GM12892 (cell line): Measurements from ENCODE around the gene PTPRN2.

Source experiments
- DNase-seq: peaks from one replicate; pipeline ENCODE4 v3.0.0; 2011; ENCODE audit not compliant: insufficient read length
- FAIRE-seq: peaks from 2 replicates; lab custom pipeline; 2011; peaks lifted over from hg19 to GRCh38; lab: Jason Lieb, UNC
- POLR2A ChIP-seq: IDR thresholded peaks from 2 replicates; pipeline ENCODE4 v1.6.1; 2011; ENCODE audit warnings: low read depth, low read length, control low read depth
- POLR2AphosphoS5 ChIP-seq: IDR thresholded peaks from 2 replicates; pipeline ENCODE4 v1.6.1; 2011; ENCODE audit warnings: low read depth, low read length, control low read depth
- TAF1 ChIP-seq: IDR thresholded peaks from 2 replicates; pipeline ENCODE4 v1.6.1; 2011; ENCODE audit warnings: low read depth, mild to moderate bottlenecking, control low read depth, low read length, borderline replicate concordance

PTPRN2 gene

DNA sequence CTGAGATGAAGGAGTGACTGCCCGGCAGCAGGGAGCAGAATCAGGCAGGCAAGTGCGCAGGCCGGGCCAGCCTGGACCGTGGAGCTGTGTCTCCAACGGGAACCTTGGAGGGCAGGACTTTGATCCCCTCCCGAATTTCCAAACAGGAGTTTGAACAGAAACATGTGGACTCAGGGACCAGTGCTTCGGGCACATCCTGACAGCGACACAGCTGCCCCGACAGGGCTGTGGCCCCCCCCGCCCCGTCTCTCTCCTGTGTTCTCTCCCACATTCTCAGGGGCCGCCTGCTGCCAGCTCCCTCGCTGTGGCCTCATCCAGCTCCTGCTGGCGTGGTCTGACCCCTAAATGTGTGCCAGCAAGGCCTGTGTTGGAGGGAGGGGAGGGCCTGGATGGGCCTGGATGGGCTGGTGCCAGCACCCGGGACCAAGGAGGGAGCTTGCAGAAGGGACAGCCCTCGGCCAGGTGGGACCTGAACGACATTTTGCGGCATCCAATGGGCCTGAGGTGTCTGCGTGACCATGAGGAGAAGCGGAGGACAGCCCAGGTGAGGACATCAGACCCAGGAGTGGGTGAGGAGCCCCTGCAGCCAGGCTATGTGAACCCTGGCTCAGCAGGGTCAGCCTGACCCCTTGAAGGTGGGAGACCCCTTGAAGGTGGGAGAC, 1027.9 kb downstream of the PTPRN2 start:
- DNase-seq (no peak), FAIRE-seq (no peak)
- TF ChIP-seq TAF1 = no peak
- TF ChIP-seq POLR2A = no peak
- TF ChIP-seq POLR2AphosphoS5 = no peak

DNA sequence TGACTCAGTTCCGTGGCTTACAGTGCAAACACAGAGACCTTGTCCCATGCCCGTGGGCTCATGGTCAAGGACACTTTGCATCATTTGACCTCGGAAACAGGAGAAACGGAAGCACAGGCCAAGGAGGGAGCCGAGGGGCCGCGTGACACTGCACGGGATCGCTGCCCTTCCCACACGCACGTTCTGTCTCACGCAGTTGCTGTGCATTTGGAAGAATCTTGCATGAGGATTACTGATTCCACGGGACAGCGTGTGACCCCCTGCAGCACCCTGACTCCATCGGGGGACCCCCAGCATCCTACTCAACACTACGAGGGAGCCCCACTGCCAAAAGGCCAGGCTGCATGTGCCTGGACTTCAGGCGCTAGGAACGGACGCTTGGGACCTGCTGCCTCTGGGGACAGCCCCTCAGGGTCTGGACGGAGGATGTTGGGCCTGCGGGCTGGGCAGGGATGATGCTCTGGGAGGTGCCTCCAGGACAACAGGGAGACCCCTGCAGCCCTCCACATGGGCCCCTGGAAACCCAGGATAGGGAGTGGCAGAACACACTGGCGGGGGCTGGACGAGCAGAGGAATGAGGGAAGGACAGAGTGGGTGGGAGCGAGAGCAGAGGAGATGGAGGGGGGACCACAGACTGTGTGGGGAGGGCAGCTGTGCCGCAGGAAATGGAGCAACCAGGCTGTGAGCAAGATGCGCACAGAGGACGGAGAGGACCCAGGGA, 1028.6 kb downstream of the PTPRN2 start:
- no peak for DNase-seq
- TF ChIP-seq POLR2A (no peak), TAF1 (no peak), POLR2AphosphoS5 (no peak)
- no peak for FAIRE-seq

DNA sequence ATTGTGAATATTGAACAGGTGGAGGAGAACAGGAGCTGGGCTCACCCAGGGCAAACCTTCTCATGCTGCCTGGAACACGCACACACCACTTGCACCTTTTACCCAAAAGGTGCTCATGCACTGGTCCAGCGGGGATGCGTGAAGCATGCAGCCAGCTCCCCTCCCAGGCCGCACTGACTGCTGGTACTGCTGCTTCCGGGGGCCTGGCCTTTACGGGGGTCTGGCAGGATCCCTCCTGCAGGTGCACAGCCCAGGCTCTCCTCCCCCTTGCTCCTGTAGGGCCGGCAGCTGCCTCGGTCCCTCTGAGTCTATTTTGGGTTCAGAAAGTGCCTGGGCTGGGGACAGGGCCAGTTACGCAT, 1029.1 kb downstream of the PTPRN2 start:
- TF ChIP-seq POLR2AphosphoS5 = no peak
- no peak for TF ChIP-seq TAF1
- TF ChIP-seq POLR2A = no peak
- no peak for DNase-seq
- FAIRE-seq = no peak

DNA sequence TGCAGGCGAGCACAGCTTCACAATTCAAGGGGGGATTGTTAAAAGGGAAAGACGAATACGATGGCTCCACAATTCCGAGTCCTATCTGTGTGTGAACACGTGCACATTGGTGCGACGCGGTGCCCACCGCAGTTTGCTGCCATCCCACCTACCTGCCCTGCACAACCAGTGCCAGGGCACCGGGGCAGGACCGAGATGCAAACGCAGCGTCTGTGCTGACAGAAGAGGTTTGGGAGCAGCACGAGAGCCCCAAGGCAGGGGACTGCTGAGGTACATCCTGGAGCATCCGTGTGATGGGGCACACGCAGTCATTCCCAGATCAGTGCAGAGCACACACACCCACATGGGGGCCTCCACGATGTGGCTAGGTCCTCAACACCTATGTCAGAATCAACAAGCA, 1029.6 kb downstream of the PTPRN2 start:
- FAIRE-seq (no peak), DNase-seq (no peak)
- no peak for TF ChIP-seq POLR2A
- TF ChIP-seq POLR2AphosphoS5 = no peak
- TF ChIP-seq TAF1 = no peak

DNA sequence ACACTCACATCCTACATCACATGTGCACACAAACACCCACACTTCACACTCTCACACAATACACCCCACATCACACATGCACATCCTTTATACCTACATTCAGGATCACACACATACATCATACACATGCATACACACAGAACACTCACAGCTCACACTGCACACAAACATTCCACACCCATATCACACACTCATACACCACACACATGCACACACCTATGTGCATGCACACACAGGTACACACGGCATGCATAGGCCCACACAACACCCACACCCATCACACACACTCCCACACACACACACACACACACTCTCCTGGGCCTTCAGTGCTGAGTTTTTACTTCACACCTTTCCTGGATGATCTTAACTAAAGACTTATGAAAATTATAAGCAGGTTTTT, 1030.4 kb downstream of the PTPRN2 start:
- no peak for FAIRE-seq
- no peak for DNase-seq
- TF ChIP-seq POLR2AphosphoS5 (no peak), TAF1 (no peak), POLR2A (no peak)

DNA sequence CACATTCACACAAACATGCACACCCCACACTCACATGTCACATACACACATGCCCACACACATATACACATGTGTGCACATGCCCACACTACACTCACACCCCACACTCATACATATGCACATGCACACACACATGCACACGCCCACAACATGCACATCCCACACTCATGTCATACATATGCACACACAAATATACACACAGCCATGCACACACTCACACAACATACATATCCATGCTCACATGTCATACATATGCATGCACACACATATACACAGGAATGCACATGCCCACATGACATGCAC, 1031.0 kb downstream of the PTPRN2 start:
- no peak for FAIRE-seq
- TF ChIP-seq POLR2AphosphoS5 (no peak), POLR2A (no peak), TAF1 (no peak)

DNA sequence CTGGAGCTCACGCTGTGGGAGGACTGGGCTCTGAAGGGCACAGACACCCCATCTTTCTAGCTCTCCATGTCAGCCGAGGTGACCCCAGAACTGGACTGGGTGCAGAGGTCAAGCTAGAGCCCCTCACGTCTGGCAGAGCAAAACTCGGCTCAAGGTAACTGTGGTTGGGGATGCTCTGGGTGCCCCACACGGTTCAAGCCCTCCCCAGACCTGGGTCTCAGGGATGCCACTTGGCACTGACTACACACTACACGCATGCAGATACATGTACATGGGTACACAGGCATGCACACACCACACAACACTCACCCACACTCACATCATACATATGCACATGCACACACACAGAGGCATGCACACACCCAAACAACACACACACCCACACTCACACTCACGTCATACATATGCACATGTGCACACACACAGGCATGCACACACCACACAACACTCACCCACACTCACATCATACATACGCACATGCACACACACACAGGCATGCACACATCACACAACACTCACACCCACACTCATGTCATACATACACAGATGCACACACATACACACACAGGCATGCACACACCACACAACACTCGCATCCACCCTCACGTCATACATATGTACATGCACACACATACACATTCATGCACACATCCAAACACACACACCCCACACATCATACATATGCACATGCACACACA, 1031.5 kb downstream of the PTPRN2 start:
- DNase-seq (no peak), FAIRE-seq (no peak)
- TF ChIP-seq TAF1 (no peak), POLR2AphosphoS5 (no peak), POLR2A (no peak)

More for the DNA sequence above, 1031.0 kb downstream of the PTPRN2 start:
- no peak for DNase-seq

DNA sequence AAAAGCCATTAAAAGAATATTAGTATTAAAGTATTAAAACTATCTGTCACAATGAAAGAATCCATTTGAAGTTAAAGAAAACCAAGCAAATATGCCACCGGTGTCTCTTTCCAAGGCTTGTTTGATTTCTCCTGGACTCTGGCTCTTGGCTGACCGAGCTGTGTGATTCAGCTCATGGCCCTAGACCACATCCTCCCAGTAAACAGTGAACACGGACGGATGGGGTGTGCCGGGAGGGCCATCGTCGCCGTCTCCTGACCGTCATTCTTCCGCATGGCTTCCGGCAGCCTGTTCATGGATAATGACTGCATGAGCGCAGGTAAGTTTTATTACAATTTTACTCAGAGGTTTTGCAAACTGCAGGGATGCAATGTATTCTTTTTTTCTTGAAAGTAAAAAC, 1032.3 kb downstream of the PTPRN2 start:
- no peak for TF ChIP-seq POLR2AphosphoS5
- TF ChIP-seq TAF1 = no peak
- TF ChIP-seq POLR2A = no peak
- DNase-seq = no peak
- no peak for FAIRE-seq

DNA sequence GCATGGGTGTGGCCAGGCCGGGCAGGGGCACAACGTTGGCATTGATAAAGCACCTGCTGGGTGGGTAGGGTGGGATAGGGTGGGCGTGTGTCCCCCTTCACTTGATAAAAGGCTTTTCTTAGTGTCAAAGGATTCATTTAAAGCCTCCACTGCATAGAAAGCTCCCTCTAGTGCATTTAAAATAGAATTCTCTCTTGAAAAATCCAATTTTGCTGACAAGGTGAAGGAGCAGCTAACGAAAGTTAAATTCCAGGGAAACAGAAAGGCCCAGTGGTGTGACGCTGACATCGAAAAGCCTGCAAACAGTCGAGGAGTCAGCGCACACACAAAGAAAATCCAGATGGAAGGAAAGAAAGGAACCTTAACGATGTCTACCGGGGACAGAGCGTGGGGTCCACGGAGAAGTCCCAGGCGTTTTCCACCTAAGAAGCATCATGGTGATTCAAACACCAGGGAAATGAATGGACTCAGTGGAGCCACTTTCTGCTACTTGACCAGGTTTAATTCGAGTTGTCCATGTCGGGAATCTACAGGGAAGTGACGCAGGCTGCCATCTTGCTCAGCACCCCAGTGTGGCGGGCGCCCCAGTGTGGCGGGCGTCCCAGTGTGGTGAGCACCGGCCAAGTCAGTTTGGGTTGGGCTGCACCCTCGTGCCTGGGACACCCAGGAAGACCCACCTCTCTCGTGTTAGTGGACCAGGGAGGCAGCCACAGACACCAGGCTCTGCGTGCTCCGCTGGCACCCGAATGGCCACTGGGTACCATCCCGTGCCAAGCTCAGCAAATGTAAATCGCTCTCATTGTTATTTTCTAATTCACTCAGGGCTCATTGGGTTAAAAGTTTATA, 1033.0 kb downstream of the PTPRN2 start:
- FAIRE-seq = no peak
- no peak for DNase-seq
- no peak for TF ChIP-seq POLR2AphosphoS5
- TF ChIP-seq TAF1 = no peak
- TF ChIP-seq POLR2A = no peak

DNA sequence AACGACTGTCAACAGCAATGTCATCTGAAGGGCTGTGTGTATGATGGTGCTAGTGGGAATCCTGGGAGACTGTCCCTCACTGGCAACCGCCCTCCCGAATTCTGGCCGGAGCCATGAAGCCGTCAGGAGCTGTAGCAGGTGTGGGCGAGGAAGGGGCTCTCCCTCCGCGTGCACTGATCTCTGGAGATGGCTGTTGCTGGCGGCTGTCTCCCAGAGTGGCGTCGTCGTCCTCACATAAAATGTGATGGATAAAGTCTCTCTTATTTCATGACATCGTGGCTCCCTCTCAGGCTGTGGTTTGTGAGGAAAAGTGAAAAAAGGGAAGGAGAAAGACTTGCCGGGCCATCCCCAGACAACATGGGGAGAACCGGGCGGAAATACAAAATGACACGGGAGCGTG, 1034.4 kb downstream of the PTPRN2 start:
- no peak for FAIRE-seq
- DNase-seq = no peak
- TF ChIP-seq POLR2AphosphoS5 (no peak), POLR2A (no peak), TAF1 (no peak)
